HG03520 (cell line): Measurements from ENCODE around the gene INAFM2.

Experiments used
- ATAC-seq: cut with Tn5 transposase; IDR thresholded peaks from one replicate; pipeline ENCODE4 v1.9.1; 2021; ENCODE audit warnings: mild to moderate bottlenecking, moderate library complexity; ENCODE audit not compliant: unreplicated experiment

INAFM2 gene

GRCh38 chr15:40327457-40327856, 4.0 kb downstream of the INAFM2 start:
- ATAC-seq: no peak

GRCh38 chr15:40328176-40328575, 4.7 kb downstream of the INAFM2 start:
- ATAC-seq: no peak

- no peak for ATAC-seq
Measured at GRCh38 chr15:40328751-40329150, 5.3 kb downstream of the INAFM2 start.

- no peak for ATAC-seq
Measured at GRCh38 chr15:40329804-40330203, 6.3 kb downstream of the INAFM2 start.

- ATAC-seq: no peak
Measured at GRCh38 chr15:40330368-40330836, 6.9 kb downstream of the INAFM2 start.

GRCh38 chr15:40331026-40331425, 7.5 kb downstream of the INAFM2 start:
- ATAC-seq: no peak

- no peak for ATAC-seq
Measured at GRCh38 chr15:40331637-40332036, 8.1 kb downstream of the INAFM2 start.

GRCh38 chr15:40332113-40332781, 8.8 kb downstream of the INAFM2 start:
- ATAC-seq: no peak

- ATAC-seq: no peak
Measured at GRCh38 chr15:40333922-40334492, 10.5 kb downstream of the INAFM2 start.

- ATAC-seq: no peak
Measured at GRCh38 chr15:40334541-40334940, 11.0 kb downstream of the INAFM2 start.

- ATAC-seq: no peak
Measured at GRCh38 chr15:40334941-40335795, 11.7 kb downstream of the INAFM2 start.

GRCh38 chr15:40335938-40336743, 12.6 kb downstream of the INAFM2 start:
- ATAC-seq: no peak

- no peak for ATAC-seq
Measured at GRCh38 chr15:40336744-40337122, 13.2 kb downstream of the INAFM2 start.

- no peak for ATAC-seq
Measured at GRCh38 chr15:40337597-40337996, 14.1 kb downstream of the INAFM2 start.

GRCh38 chr15:40338041-40338657, 14.7 kb downstream of the INAFM2 start:
- peak; percentile 60 for ATAC-seq

- no peak for ATAC-seq
Measured at GRCh38 chr15:40338921-40339620, 15.6 kb downstream of the INAFM2 start.

- ATAC-seq: no peak
Measured at GRCh38 chr15:40339621-40339945, 16.1 kb downstream of the INAFM2 start.

- ATAC-seq: no peak
Measured at GRCh38 chr15:40340038-40340739, 16.7 kb downstream of the INAFM2 start.

GRCh38 chr15:40340740-40341400, 17.4 kb downstream of the INAFM2 start, which contains the start of gene CCDC9B:
Gene CCDC9B, minus strand, starts transcription at chr15:40340939. Its CDS starts 120 bp downstream, at chr15:40340819.
- ATAC-seq: no peak
